Measurements from ENCODE around the gene PTPN22.

Gene PTPN22

GRCh38 chr1:113899111-113899510 lies 27.6 kb upstream of the PTPN22 start:
- in situ Hi-C loops (cut with MboI; ENCODE audit: low sequenced_read_pairs): no loop called here
- H3K4me1 ChIP-seq: peaks cover 8% of the 10 kb centered on the region
- no peak for DNase-seq (ENCODE audit: low spot score in 2 of 2)
- H3K36me3 ChIP-seq (replicated peaks): peaks cover 42% of the 10 kb centered on the region
- H3K27me3 ChIP-seq (ENCODE audit: low read depth): no peaks in the 10 kb centered on the region
- H3K4me3 ChIP-seq: no peak overlapping the region
- no peaks in the 10 kb centered on the region for H3K9me3 ChIP-seq

- Histone ChIP-seq H3K4me3 (no peak overlapping the region), H3K36me3 (replicated peaks) (peaks cover 42% of the 10 kb centered on the region), H3K27me3 (ENCODE audit: low read depth) (no peaks in the 10 kb centered on the region), H3K4me1 (peaks cover 2% of the 10 kb centered on the region), H3K9me3 (no peaks in the 10 kb centered on the region)
- in situ Hi-C loops (cut with MboI; ENCODE audit: low sequenced_read_pairs): no loop called here
- DNase-seq (ENCODE audit: low spot score in 2 of 2): no peak
These were observed 26.8 kb upstream of the PTPN22 start for GRCh38 chr1:113898241-113898814.

DNA sequence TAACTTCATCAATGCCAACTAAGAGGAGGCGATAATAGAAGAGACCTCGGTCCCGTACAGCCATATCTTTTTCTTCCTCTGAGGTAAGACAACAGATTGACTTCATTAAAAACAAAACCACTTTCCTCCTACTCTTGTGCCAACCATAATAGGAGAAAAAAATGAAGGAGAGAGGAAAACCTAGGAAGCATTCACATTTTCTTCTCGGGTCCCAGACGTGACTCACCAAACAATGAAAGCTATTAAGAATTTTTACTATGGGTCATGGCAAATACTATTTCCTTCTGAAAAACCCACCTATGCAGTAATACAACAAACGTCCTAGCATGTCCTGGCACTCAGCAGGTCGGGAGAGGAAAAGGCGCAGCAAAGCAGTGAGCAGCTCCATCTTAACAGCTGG lies 24.4 kb upstream of the PTPN22 start:
- DNase-seq (ENCODE audit: low spot score in 2 of 2): no peak
- in situ Hi-C loops (cut with MboI; ENCODE audit: low sequenced_read_pairs): no loop called here
- Histone ChIP-seq H3K4me1 (no peaks in the 10 kb centered on the region), H3K36me3 (replicated peaks) (peaks cover 40% of the 10 kb centered on the region), H3K4me3 (no peak overlapping the region), H3K27me3 (ENCODE audit: low read depth) (no peaks in the 10 kb centered on the region), H3K9me3 (no peaks in the 10 kb centered on the region)

DNA sequence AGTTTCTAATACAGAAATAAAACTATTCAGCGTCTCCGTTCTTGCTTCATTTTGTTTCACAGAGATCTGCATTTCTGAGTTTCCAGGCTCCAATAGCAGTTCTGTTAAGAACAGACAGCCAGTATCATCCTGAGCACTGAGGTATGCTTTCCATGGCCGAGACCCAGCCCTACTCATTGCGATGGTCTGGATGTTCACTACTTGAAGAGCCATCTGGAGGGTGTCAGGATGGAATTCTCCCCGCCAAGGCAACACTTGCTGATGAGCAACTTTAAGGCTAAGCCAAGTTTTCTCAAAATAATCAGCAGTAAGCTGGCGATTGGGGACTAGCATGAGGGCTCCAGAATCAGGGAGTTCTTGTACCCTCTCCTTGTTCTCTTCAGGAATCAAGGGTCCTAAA lies 23.6 kb upstream of the PTPN22 start:
- in situ Hi-C loops (cut with MboI; ENCODE audit: low sequenced_read_pairs): no loop called here
- H3K36me3 ChIP-seq (replicated peaks): peaks cover 35% of the 10 kb centered on the region
- H3K4me1 ChIP-seq: no peaks in the 10 kb centered on the region
- H3K4me3 ChIP-seq: no peak overlapping the region
- DNase-seq (ENCODE audit: low spot score in 2 of 2): no peak
- no peaks in the 10 kb centered on the region for H3K27me3 ChIP-seq (ENCODE audit: low read depth)
- no peaks in the 10 kb centered on the region for H3K9me3 ChIP-seq

- H3K36me3 ChIP-seq (replicated peaks): peaks cover 30% of the 10 kb centered on the region
- H3K4me1 ChIP-seq: no peaks in the 10 kb centered on the region
- H3K4me3 ChIP-seq: no peak overlapping the region
- H3K9me3 ChIP-seq: no peaks in the 10 kb centered on the region
- no peak for DNase-seq (ENCODE audit: low spot score in 2 of 2)
- H3K27me3 ChIP-seq (ENCODE audit: low read depth): no peaks in the 10 kb centered on the region
- in situ Hi-C loops (cut with MboI; ENCODE audit: low sequenced_read_pairs): no loop called here
These were observed 21.8 kb upstream of the PTPN22 start for GRCh38 chr1:113893267-113893666.

DNA sequence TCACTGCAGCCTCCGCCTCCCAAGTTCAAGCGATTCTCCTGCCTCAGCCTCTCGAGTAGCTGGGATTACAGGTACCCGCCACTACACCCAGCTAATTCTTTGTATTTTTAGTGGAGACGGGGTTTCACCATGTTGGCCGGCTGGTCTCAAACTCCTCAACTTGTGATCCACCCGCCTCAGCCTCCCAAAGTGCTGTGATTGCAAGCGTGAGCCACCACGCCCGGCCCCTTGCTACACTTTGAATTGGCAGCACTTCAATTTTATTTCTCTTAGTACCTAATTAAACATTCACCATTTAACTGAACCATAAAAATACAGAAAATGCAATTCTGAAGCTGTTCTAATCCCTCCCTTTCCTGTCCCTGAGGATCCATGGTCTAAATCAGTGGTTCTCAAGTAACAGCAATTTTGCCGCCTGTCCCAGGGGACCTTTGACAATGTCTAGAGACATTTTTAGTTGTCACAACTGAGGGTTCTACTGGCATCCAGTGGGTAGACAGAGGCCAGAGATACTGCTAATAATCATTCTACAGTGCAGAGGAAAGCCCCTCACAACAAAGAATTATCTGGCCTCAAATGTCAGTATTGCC lies 20.2 kb upstream of the PTPN22 start:
- no peak for DNase-seq (ENCODE audit: low spot score in 2 of 2)
- Histone ChIP-seq H3K4me1 (no peaks in the 10 kb centered on the region), H3K9me3 (no peaks in the 10 kb centered on the region), H3K27me3 (ENCODE audit: low read depth) (no peaks in the 10 kb centered on the region), H3K4me3 (no peak overlapping the region), H3K36me3 (replicated peaks) (peaks cover 21% of the 10 kb centered on the region)
- in situ Hi-C loops (cut with MboI; ENCODE audit: low sequenced_read_pairs): no loop called here

DNA sequence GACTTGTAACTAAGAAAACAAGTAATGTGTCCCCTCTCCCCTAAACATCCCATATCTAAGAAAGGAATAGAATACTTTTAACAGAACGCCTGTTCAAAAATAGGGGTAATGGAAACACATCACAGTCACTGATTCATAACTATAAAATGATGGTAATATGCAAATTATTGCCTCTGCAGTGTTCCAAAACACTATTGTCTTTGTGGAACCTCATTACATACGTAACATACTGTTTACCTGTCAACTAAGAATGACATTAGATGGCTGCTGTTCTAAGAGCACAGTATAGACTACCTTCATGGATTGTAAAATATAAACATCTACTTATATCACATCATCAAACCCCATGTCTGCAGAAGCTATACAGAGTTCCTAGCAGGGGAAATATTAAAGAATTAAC lies 19.3 kb upstream of the PTPN22 start:
- H3K27me3 ChIP-seq (ENCODE audit: low read depth): no peaks in the 10 kb centered on the region
- no peak for DNase-seq (ENCODE audit: low spot score in 2 of 2)
- no peaks in the 10 kb centered on the region for H3K4me1 ChIP-seq
- no peak overlapping the region for H3K4me3 ChIP-seq
- in situ Hi-C loops (cut with MboI; ENCODE audit: low sequenced_read_pairs): no loop called here
- peaks cover 13% of the 10 kb centered on the region for H3K36me3 ChIP-seq (replicated peaks)
- H3K9me3 ChIP-seq: no peaks in the 10 kb centered on the region

DNA sequence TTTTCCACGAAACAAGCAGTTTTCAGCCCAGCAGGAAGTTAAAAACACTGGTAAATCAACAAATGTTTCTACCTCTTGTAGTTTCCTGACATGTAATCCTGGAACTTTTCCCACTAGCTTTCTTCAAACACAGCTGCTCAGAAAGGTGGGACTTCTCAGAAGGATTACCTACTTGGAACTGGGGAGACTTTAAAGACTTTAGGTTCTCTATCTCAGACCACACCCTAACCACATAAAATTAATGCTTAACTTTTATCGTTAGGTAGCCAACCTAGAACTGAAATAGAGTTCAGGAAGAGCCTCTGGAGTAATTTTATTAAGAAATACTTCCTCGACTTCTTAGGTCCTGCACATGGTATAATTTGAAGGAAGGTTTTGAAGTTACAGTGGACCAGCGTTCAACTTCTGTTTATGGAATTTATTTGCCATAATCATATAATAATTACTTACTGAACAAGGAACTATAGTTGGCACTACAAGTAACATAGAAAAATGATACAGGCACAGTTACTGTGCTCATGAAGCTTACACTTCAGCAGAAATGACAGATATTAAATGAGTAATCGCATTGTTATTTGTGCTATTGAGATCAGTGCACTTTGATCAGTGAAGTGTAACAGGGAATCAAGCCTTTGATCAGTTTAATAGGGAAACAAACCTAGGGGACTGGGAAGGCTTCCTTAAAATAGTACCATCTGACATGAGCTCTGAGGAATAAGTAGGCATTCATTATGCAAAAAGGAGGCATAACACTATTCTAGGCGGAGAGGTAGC lies 16.1 kb upstream of the PTPN22 start, which contains the start of gene BCL2L15:
Gene BCL2L15 (minus strand): TSS at position 180 of the 774 bp plus-strand sequence. CDS start 206 bp downstream, outside the sequence.
- DNase-seq (ENCODE audit: low spot score in 2 of 2): no peak
- in situ Hi-C loops (cut with MboI; ENCODE audit: low sequenced_read_pairs): no loop called here
- no peaks in the 10 kb centered on the region for H3K4me1 ChIP-seq

GRCh38 chr1:113886417-113887401 lies 15.2 kb upstream of the PTPN22 start:
- H3K4me3 ChIP-seq: no peak overlapping the region
- in situ Hi-C loops (cut with MboI; ENCODE audit: low sequenced_read_pairs): no loop called here
- no peaks in the 10 kb centered on the region for H3K27me3 ChIP-seq (ENCODE audit: low read depth)
- no peaks in the 10 kb centered on the region for H3K4me1 ChIP-seq
- DNase-seq (ENCODE audit: low spot score in 2 of 2): no peak
- no peaks in the 10 kb centered on the region for H3K36me3 ChIP-seq (replicated peaks)
- no peaks in the 10 kb centered on the region for H3K9me3 ChIP-seq

More for the DNA sequence above, 16.1 kb upstream of the PTPN22 start, which contains the start of gene BCL2L15:
- Histone ChIP-seq H3K36me3 (replicated peaks) (no peaks in the 10 kb centered on the region), H3K27me3 (ENCODE audit: low read depth) (no peaks in the 10 kb centered on the region), H3K9me3 (no peaks in the 10 kb centered on the region), H3K4me3 (no peak within 1 kb of the TSS)

DNA sequence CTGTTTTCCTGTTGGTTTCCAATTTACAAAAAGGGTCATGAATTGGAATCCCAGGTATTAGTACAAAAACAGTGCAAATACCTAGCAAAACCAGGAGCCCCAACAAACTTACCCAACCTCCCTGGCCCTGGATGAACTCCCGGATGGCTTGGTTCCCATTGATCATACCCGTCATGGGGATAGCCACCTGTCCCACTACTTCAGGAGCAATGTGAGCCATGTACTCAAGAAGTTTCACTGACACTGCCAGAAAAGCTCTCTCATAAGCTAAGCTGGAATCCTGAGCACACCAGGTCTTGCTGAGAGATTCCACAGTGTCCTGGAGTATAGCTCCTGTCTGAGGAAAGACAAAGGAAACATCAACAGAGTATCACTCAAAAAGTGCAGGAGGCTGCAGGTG lies 10.1 kb upstream of the PTPN22 start:
- Histone ChIP-seq H3K27me3 (ENCODE audit: low read depth) (no peaks in the 10 kb centered on the region), H3K4me1 (no peaks in the 10 kb centered on the region), H3K9me3 (no peaks in the 10 kb centered on the region), H3K36me3 (replicated peaks) (no peaks in the 10 kb centered on the region), H3K4me3 (no peak overlapping the region)
- in situ Hi-C loops (cut with MboI; ENCODE audit: low sequenced_read_pairs): no loop called here
- DNase-seq (ENCODE audit: low spot score in 2 of 2): no peak

GRCh38 chr1:113879739-113880038 lies 8.2 kb upstream of the PTPN22 start:
- H3K4me1 ChIP-seq: no peaks in the 10 kb centered on the region
- no peak for DNase-seq (ENCODE audit: low spot score in 2 of 2)
- H3K9me3 ChIP-seq: no peaks in the 10 kb centered on the region
- in situ Hi-C loops (cut with MboI; ENCODE audit: low sequenced_read_pairs): no loop called here
- no peaks in the 10 kb centered on the region for H3K27me3 ChIP-seq (ENCODE audit: low read depth)
- H3K4me3 ChIP-seq: no peak overlapping the region
- no peaks in the 10 kb centered on the region for H3K36me3 ChIP-seq (replicated peaks)

DNA sequence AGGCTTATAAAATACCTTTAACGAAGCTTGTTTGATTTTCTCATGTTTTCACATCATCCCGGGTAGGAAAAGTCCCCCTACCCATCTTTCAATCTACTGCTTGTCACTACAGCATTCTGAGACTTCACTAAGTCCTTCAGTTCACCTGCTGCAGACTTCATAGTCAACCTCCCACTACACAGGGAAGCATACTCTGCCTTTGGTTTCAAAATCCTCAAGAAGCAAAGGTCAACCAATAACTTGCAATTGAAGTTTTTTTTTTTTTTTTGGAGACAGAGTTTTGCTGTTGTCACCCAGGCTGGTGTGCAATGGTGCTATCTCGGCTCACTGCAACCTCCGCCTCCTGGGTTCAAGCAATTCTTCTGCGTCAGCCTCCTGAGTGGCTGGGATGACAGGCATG lies 4.7 kb upstream of the PTPN22 start:
- no peaks in the 10 kb centered on the region for H3K36me3 ChIP-seq (replicated peaks)
- H3K9me3 ChIP-seq: no peaks in the 10 kb centered on the region
- H3K4me3 ChIP-seq: no peak overlapping the region
- H3K4me1 ChIP-seq: no peaks in the 10 kb centered on the region
- no peak for DNase-seq (ENCODE audit: low spot score in 2 of 2)
- in situ Hi-C loops (cut with MboI; ENCODE audit: low sequenced_read_pairs): no loop called here
- no peaks in the 10 kb centered on the region for H3K27me3 ChIP-seq (ENCODE audit: low read depth)

DNA sequence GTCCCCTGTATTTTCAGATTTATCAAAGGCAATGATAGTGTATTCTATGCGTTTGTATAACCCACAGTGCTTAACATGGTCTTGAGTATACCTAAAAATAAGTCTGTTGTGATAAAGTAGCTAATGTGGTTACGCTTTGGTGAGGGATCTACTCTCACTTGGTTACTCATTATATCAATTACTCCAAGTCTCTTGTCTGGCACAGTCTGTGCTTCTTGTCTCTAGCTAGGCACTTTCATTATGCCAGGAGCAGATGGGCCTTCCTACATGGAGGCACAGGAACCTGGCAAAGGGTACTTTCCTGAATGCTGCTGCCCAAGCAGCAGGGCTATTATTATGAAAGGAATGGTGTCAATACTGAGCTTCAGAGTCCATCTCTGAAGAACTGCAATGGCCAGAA lies 4.2 kb upstream of the PTPN22 start:
- Histone ChIP-seq H3K36me3 (replicated peaks) (no peaks in the 10 kb centered on the region), H3K9me3 (no peaks in the 10 kb centered on the region), H3K27me3 (ENCODE audit: low read depth) (no peaks in the 10 kb centered on the region), H3K4me3 (no peak overlapping the region), H3K4me1 (no peaks in the 10 kb centered on the region)
- DNase-seq (ENCODE audit: low spot score in 2 of 2): no peak
- in situ Hi-C loops (cut with MboI; ENCODE audit: low sequenced_read_pairs): no loop called here

All from HAP-1 (cell line).